NCI-H510A (cell line): ENCODE results near the gene PIAS1.
"Not testable (repeated sequence)": the region's sequence is repeated elsewhere in the genome, so short reads cannot be mapped to it uniquely, and the experiment has no call there.

Experiments used
- DNase-seq: peaks from one replicate; lab custom pipeline; 2025; lab: John Stamatoyannopoulos, UW

The PIAS1 gene

GRCh38 chr15:68034719-68035293, 19.3 kb upstream of the PIAS1 start:
- DNase-seq, result no peak

- no peak for DNase-seq
Observed at GRCh38 chr15:68038246-68038645, 15.9 kb upstream of the PIAS1 start.

- no peak for DNase-seq
Observed at GRCh38 chr15:68040144-68040543, 14.0 kb upstream of the PIAS1 start.

DNA sequence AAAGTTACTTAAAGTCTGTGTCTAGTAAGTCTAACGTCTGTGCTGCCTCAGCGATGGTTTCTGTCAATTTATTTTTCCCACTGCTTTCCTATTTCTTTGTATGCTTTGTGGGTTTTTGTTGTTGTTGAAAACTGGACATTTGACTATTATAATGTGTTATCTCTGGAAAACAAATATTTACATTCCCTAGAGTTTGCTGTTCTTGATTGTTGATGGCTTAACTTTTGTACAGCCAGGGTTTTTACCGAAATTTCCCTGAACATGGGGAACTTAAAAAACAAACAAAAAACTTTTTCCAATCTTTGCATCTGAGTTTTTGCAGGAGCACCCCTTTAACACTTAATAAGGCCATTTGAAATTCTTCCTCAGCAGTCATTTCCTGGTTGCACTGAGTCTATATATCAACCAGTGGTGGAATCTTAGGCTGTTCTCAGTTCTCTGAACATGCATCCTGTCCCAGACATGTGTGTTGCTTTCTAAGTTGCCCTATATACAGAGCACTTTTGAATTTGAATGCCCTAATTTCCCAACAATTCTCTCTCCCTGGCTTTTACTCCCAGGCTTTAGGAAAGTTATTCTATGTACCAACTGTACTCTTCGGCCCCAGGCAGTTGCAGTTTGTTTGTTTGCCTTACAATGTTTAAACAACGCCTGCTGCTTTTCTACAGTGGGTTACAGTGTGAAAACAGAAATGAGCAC, 11.8 kb upstream of the PIAS1 start:
- no peak for DNase-seq

DNA sequence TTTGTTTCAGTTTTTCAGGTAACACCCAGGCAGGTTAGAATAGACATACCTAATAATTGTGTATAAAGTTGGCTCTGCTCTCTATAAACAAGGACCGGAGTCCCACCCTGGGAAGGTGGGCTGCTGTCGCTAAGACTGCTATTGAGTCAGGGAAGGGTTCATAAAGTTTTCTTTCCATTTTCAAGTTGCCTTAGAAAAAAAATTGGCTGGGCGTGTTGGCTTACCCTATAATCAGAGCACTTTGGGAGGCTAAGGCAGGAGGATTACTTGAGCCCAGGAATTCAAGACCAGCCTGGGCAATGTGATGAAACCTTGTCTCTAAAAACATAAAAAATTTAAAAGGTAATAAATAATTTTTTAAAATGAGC, 11.3 kb upstream of the PIAS1 start:
- DNase-seq, result no peak

DNA sequence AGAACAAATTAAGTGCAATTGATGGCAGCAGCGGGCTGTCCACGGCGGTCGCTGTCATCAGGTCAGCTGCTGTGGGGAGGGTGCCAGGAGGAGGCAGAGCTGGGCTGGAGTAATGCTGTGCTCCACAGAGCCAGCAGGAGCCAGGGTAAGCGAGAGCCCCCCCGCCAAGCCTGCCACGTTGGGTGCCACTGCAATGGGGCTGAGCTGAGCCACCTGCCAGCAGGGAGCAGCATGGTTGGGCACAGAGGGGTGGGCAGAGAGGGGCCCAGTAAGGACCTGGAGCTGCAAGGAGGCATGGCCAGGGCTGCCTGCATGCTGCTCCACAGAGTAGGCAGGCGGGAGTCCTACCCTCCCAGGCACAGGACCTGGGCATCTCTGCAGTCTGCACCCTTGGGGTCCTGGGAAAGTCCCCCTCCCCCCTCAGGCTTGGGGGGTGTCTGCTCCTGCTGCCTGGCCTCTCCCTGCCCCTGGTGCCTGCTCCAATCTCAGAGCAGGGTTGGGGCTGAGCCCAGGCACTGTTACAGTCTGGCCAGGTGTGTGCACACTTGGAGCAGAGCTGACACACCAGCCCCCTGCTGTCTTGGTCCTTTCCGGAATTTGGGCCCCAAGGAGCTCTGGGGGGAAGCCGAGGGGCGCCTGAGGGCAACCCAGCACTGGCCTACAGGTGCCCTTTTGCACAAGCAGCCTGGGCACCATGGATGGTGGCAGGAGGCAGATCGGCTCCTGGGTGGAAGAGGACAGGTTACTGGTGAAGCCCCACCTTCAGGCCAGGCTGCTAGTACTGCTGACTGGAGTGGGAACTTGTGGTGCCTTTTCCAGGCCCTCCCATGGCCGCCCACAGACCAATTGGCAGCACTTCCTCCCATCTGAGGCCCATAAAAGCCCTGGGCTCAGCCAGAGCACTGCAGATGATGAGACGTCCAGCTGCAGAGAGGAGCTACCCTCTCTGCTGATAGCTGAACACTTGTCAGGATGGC, 8.5 kb upstream of the PIAS1 start:
- DNase-seq, result no peak

DNA sequence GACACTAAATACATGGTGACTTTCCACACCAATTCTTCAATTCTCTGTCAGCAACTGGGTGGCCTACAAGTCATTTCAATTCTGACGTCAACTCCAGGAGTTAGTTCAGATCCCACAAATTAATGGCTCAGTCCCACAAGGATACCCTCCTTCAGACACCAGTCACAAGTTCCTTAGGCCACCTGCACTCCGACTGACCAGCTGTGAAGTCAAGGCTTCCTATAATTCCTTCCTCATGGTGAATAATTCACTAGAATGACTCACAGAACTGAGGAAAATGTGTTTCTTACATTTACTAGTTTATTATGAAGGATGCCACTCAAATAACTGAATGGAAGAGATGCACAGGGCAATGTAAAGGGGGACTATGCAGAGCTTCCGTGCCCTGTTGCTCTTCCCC, 6.3 kb upstream of the PIAS1 start:
- DNase-seq, result no peak

DNA sequence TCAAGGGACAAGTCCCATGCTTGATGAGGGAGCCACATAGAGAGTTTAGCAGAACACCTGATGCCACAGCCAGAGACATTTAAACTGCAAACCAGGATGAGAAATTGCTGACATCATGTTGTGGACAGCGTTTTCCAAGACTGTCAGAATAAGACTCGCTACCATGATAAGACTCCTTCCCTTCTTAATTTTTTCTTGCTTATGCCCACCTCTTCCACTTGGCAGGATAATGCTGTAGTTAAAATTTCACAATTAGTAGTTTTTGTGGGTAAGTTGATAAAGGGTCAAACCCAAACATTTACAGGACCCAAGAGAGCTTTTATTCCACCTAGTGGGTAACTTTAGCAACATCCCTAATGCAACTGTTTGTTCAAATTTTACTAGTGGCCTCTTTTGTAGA, 3.0 kb upstream of the PIAS1 start:
- no peak for DNase-seq

DNA sequence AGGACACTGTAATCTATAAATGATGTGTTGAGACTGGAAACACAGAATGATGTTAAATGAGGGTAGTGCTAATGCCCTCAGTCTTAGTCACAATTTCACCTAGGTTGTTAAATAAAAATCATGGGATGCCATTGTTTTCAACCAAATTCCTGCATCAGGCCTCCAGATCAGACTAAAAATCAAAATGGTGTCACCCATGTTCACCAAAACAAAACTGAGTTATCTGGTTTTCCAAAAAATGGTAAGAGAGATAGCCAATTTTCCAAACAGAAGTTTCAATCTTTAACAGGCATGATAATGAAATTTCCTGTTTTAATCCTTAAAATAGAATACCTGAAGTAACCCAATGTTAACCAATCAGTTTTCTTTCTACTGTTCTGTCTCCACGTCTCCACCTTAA, 2.2 kb upstream of the PIAS1 start:
- no peak for DNase-seq

- DNase-seq, result no peak
Observed at GRCh38 chr15:68052431-68052830, 1.7 kb upstream of the PIAS1 start.

DNA sequence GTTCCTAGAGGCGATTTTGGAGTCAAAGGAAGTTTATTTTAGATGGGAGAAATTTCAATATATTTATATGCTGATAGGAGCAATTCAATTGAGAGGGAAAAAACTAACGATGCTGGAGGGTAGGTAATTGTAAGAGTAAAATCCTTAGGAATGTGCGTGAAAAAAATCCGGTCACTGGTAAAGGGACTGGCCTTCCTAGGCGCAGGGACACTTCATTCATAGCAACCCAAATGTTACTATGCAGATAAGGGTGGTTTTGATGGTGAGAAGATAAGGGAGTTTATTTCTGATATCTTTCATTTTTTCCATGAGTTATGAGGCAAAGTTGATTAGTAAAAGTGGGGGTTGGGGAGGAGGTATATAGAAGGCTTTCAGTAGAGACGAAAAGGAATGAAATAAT, 1.1 kb upstream of the PIAS1 start:
- no peak for DNase-seq

DNA sequence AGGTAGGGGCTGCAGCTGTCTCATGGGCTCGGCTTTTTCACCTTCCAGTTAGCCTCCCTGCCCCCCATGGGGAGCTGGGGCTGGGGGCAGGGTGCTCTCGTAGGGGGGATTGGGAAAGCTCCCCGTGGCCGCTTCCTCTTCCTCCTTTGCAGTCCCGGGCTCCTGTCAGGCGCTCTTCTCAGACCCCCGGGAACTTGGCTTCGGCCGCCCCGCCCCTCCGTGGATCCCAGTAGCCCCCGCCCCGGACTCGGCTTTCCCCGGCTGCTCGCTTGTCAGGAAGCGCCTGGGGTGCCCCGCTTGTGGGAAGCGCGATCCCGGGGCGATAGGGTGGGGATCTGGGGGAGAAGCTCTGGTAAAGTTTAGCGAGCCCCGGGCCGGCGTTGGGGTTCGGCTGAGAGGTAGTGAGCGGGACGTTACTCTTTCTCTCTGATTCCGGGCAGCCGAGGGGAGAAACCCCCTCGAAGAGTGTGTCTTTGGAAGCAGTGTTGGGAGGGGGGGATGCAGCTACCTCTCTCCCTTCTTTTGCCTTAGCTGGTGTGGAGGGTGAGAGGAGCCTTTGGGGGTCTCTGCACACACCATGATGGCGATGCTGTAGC, 611 bp downstream of the PIAS1 start:
- peak; percentile 12 for DNase-seq

GRCh38 chr15:68055224-68055705, 1.1 kb downstream of the PIAS1 start:
- DNase-seq, result no peak

- DNase-seq, result no peak
Observed at GRCh38 chr15:68056097-68056865, 2.2 kb downstream of the PIAS1 start.

DNA sequence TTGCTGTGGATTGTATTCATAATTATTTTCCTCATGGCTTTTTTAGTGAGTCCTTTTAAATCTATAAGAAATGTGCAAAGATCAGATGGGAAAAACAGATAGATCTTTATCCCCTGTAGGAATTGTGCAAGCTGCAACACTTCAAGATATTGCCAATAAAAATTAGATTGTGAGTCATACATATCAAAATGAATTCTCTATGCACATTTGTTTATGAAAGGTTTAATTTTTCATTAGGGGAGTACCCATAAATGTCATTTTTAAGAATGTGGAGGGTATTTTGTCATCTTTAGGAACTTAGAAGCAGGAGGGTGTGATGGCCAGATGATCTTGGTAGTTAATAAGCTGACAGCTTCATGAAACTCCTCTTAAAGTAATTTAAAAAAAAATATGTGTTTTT, 2.9 kb downstream of the PIAS1 start:
- no peak for DNase-seq

DNA sequence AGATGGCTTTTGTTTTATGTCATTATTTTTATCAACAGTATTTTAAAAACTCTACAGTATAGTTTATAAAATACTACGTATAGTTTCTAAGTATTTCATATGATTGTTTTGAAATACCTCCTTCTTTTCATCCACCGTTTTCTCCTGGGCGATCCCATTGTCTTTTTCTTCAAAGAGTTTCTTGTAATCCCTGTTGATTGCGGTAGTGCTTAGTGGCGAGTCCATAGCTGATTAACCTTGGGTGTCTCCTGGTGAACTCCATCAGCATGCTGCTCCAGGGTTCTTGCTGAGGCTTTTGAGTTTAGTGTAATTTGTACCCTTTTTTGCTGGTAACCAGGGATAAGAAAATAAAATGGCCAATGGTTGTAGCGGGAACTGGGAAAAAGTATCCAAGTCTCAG, 3.6 kb downstream of the PIAS1 start:
- DNase-seq, result no peak

DNA sequence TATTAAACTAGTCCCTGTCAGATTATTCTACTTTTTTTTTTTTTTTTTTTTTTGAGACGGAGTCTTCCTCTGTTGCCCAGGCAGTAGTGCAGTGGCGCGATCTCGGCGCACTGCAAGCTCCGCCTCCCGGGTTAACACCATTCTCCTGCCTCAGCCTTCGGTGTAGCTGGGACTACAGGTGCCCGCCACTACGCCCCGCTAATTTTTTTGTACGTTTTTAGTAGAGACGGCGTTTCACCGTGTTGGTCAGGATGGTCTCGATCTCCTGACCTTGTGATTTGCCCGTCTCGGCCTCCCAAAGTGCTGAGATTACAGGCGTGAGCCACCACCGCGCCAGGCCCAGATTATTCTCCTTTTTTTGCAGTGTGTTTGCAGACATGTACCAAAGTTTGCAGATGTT, 4.9 kb downstream of the PIAS1 start:
- not testable (repeated sequence) for DNase-seq

DNA sequence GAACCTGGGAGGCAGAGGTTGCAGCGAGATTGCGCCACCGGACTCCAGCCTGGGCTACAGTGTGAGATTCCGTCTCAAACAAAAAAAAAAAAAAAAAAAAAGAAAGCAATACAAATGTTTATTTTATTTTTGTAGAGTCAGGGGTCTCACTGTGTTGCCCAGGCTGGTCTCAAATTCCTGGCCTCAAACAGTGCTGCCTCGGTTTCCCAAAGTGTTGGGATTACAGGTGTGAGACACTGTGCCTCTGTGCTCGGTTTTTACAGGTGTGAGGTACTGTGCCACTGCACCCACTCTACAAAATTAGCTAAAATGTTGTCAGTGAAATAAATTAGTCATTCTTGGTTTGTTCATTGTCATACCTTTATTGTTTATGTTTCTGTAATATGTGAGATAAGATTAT, 5.5 kb downstream of the PIAS1 start:
- no peak for DNase-seq

- no peak for DNase-seq
Observed at GRCh38 chr15:68061171-68061570, 7.1 kb downstream of the PIAS1 start.

- DNase-seq, result no peak
Observed at GRCh38 chr15:68061602-68062001, 7.5 kb downstream of the PIAS1 start.

DNA sequence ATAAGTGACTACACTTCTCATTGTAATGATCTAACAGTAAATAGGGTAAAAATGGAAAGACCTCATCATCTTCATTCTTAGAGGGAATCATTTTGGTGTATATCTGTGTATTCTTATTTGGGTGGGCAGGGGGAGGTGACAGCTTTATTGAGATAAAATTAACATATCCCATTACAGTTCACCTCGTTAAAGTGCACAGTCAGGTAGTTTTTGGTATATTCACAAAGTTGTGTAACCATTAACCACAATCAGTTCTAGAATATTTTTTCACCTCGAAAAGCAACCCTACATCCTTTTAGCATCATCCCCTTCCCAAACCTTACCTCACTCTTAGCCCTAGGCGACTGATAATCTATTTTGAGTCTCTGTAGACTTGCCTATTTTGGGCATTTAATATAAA, 8.1 kb downstream of the PIAS1 start:
- no peak for DNase-seq
